Stimulated activated CD4-positive, alpha-beta T cell treated with anti-CD3 and anti-CD28 coated beads, Interleukin-4, amount 100 ng/mL, for 4 hours (primary cell): Measurements from ENCODE around the gene DPP8.
"Not testable (repeated sequence)": the region's sequence is repeated elsewhere in the genome, so short reads cannot be mapped to it uniquely, and the experiment has no call there.

Experiments
- DNase-seq, 2 experiments: peaks; one replicate each; pipeline ENCODE4 v3.0.0-alpha.2; 2020

The DPP8 gene

DNA sequence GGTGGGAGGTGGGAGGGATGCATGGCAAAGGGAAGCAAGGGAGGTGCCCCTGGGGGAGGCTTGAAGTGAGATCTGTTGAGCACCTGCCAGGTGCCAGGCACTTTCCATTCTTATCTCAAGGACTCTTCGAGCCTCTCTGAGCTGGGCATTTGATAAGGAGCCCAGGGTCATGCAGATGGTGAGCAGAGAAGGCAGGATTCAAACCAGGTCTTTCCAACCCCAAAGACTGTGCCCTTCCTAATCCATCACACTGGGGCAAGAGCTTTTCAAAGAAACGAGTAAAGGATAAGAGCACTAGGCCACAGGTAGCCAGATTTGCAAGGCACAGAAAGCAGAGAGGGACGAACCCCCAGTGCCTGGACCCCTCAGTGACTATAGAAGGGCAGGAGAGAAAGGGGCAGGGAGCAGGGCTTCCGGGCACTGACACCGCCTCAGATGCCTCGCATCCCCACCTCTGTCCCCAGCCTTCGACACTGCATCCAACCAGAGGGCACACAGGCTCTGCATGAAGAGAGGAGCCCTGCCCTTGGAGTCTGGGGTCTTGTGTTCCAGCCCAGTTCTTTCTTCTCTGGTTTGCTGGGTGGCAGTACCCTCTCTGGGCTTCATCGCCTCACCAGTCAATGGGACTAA lies 115.8 kb downstream of the DPP8 start:
- no peak for DNase-seq

DNA sequence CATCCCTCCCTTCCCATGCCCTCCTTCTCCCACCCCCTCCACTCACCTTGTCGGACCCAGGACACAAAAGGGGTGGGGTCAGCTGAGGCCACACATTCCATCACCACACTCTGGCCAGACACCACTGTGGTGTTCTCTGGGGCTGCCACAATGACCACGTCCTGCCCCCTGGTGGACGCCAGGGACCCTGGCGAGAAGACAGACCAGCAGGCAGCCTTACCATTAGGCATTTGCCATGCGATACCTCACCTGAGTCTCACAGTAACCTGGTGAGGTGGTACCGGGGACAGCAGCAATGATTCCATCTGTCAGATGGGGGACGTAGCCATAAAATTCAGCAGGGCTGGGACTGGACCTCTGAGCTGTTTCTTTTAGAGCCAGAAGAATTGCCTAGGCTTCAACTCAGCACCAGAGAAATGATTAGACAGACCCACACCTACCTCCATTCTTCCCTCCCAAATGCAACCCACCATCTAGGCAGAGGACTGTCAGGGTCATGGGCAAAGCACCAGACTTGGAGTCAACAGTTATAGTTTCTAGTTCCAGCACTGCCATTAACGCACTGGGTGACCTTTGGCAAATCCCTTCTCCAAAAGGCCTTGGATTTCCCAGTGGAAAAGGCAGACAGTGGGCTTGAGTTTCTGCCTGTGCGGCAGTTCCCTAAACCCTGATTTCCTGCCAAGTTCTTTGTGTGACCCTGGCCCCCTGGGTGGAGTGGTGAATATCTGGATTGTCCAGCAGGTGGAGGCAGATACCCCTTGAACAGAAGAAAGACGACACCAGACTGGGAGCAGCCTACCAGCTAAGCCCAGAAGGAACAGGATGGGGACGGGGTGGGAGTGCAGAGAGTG lies 116.5 kb downstream of the DPP8 start:
- peak; percentile 21 to 48 for DNase-seq

DNA sequence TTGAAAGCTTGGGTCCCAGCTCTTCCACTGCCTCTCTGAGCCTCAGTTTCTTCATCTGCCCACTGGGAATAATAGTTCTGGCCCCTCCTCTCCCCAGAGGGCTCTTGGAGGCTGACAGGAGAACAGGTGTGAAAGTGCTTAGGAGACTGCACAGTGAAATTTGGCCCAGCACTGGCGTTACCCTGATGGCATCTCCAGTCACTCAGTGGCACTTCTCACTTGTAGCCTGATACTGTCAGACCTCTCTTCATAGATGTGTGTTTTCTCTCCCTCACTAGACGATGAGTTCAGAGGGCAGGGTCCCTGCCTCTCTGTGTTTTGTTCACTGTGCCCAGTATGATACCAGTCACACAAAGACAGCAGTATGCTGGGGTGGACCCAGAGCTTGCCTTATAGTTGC lies 117.5 kb downstream of the DPP8 start:
- no peak for DNase-seq

DNA sequence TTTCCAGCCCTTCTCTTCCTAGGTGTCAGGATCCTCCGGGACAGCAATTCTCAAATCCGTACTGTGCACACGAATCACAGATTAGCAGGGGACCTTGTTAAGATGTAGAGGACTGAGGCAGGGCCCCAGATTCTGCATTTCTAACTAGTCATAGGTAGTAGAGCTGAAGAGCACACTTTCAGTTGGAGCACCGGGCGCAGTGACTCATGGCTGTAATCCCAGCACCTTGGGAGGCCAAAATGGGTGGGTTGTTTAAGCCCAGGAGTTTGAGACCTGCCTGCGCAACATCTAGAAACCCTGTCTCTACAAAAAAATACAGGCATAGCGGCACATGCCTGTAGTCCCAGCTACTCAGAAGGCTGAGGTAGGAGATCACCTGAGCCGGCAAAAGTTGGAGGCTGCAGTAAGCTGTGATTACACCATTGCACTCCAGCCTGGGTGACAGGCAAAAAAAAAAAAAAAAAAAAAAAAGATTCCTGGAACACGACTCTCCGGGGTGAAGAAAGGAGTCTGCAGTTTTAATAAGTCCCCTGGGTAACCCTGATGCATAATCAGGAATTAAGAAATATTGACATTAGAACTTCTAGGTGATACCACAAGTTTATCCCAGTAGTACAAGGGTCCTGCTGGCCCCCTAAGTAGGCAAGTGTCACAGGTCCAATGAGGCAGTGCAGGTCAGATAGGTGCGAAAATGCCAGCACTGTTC lies 118.3 kb downstream of the DPP8 start:
- DNase-seq, result no peak

DNA sequence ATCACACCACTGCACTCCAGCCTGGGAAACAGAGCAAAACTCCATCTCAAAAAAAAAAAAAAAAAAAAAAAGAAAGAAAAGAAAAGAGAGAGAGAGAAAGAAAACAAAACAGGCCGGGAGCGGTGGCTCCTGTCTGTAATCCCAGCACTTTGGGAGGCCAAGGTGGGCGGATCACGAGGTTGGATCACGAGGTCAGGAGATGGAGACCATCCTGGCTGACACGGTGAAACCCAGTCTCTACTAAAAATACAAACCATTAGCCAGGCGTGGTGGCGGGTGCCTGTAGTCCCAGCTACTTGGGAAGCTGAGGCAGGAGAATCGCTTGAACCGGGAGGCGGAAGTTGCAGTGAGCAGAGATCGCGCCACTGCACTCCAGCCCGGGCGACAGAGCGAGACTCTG lies 119.0 kb downstream of the DPP8 start:
- not testable (repeated sequence) for DNase-seq

DNA sequence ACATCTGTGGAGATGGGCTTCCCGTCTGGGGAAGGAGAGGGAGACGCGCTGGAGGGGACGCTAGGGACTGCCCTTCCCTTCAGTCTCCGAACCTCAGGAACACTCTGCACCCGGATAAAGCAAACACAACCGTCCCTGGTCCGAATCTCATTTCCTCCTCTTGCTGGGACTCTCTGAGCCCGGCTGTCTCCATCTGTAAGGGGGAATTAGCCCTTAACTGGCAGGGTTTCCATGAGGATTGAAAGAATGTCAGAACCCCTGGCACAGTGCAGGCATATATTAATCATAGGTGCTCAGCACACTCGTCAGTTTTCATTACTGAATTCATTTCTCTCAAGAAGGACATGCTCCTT lies 120.5 kb downstream of the DPP8 start:
- DNase-seq, result no peak

DNA sequence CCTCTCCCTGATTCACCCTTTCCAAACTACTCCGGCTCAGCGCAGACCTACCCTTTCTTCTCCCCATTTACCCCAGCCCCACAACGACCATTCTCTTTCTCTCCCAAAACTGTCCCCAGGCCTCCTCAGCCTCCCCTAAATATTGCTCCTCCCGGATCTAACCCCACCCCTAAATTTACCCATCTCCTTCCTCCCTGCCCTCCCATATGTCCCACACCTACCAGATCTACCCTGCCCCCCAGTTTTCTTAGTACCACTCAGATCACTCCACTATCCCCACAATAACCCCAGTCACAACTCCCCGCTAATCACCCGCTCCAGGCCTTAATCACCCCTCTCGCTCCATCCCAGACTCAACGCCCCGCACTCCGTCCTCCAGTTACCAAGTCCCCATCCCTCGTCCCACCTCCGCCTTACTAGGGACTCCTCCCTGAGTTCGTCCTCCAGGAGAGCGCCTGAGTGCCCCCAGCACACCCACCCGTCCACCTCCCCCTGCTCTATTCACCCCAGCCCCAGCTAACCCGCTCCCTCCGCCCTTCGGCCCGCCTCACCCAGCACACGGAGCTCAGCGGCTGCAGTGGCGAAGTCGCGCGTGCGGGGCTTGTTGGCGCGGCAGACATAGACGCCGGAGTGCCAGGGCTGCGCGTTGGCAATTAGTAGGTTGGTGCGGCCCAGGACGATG lies 121.1 kb downstream of the DPP8 start:
- no peak for DNase-seq

DNA sequence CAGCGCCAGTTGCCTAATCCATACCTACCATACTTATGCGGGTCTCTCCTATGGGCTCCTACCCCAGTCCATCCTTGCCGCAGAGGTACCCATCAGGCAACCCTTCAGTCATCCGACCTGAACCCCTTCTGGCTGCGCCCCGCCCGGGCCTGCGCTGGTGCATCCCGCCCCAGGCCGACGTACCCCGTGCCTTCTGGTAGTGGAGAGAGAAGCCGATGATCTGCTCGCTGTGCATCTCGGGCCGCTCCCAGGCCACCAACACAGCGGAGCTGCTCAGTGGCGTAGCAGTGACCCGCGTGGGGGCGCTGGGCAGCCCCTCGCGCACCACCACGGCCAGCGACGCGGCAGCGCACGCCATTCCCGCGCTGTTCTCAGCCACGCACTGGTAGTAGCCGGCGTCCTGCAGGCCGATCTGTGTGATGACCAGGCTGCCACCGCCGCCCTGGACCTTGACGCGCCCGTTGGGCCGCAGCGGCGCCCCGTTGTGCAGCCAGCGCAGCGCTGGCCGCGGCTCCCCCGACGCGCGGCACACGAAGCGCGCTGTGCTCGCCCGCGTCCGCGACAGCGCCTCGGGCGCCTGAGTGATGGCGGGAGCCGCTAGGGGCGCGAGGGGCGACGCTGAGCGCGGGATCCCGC lies 121.8 kb downstream of the DPP8 start:
- no peak for DNase-seq

DNA sequence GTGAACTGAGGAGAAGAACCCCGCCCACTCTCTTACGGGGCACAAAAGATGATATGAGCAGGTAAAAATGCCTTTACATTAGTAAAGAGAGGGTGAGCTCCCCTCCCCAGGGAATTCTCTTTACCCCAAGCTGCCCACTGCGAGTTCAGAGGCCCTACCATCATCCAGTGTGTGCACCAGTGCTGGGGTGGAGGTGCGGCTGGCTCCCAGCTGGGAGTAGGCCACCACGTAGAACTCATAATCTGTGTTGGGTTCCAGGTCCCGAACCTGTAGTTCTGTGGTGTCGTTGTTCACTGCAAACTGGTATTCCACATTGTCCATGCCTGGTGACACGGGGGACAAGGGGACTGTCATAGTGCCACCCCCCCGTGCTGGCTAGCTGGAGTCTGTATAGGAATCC lies 122.6 kb downstream of the DPP8 start:
- DNase-seq, result no peak

DNA sequence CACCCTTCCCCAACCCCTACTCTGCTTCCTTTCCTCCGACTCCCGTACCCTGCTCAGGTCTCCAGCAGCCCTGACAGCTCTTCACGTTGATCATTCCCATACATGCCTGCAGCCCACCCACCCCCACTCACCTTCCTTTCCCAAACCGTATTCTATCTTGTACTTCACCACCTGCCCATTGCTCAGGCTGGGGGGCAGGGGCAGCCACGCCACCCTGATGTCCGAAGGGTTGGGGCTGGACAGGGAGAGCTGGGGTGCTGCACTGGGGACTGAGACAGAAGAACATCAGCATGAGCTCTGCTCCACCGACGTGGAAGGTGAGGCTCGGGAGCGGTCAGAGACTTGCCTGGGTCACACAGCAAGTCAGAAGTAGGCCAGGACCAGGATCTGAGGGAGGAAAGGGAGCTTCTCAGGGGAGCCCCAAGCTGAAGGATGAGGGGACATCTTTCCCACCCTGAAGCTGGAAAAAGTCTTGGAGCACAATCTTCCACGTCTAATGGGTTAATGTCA lies 123.2 kb downstream of the DPP8 start:
- DNase-seq, result no peak

DNA sequence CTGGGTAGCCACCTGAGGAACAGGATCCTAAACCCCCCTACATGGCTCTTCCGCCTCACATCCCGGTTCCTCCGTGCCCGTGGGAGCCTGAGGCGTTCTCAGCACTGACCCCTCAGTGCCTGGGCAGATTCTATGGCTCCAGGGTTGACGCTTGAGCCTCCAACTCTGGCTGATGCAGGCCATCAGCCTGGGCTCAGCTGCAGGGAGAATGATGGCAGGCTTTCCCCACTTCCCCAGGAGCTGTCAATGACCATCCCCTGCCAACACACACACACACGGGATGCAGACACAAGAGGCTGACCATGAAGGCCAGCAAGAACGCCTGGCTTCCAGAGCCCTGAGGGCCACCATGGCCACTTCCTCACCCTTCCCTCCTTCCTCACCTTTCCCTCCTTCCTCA lies 123.9 kb downstream of the DPP8 start:
- DNase-seq, result no peak

DNA sequence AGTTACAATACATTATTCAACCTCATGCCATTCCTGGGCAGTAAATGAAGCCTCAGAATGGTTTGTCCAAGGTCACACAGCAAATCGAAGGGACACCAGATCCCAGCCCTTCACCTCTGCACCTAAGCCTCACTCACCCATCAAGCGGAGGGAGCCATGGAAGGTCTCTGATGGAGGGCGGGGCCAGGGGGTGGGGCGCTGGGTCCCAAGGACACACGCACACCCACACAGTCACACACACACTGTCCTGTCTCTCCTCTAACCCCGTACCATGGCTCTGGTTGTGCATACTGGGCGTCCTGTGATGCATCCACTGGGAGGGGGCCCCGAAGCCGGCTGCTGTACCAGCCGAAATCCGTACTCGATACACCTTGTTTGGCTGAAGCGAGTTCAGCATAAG lies 124.4 kb downstream of the DPP8 start:
- DNase-seq, result no peak
